Suprapubic skin (tissue), 4 donors: ENCODE results near the gene RNASE4.

Experiments used
- EP300 ChIP-seq: sonication (generic); formaldehyde crosslinking; IDR thresholded peaks from one replicate; pipeline ENCODE4 v1.6.1; 2017; ENCODE audit warnings: antibody characterized with exemption
- POLR2A ChIP-seq, 2 donors: fragments of 450-650 bp; IDR thresholded peaks; one replicate each; pipeline ENCODE4 v1.6.1; 2017; ENCODE audit warnings: antibody characterized with exemption in 2 of 2, mild to moderate bottlenecking in 2 of 2, moderate library complexity in 2 of 2
- POLR2AphosphoS5 ChIP-seq, 3 donors: sonication (generic); formaldehyde crosslinking; IDR thresholded peaks; one replicate each; pipeline ENCODE4 v1.6.1; 2017; ENCODE audit warnings: antibody characterized with exemption in 3 of 3
- TF ChIP-seq, protein P1 (sequence below), 2 donors: fragments of 200-600 bp in 1 of 2; fragments of 450-650 bp in 1 of 2; sonication (generic) in 1 of 2; IDR thresholded peaks; one replicate each; pipeline ENCODE4 v1.5.1; 2016 to 2019; ENCODE audit warnings: antibody characterized with exemption in 2 of 2, mild to moderate bottlenecking in 1 of 2, moderate library complexity in 1 of 2

DNA sequence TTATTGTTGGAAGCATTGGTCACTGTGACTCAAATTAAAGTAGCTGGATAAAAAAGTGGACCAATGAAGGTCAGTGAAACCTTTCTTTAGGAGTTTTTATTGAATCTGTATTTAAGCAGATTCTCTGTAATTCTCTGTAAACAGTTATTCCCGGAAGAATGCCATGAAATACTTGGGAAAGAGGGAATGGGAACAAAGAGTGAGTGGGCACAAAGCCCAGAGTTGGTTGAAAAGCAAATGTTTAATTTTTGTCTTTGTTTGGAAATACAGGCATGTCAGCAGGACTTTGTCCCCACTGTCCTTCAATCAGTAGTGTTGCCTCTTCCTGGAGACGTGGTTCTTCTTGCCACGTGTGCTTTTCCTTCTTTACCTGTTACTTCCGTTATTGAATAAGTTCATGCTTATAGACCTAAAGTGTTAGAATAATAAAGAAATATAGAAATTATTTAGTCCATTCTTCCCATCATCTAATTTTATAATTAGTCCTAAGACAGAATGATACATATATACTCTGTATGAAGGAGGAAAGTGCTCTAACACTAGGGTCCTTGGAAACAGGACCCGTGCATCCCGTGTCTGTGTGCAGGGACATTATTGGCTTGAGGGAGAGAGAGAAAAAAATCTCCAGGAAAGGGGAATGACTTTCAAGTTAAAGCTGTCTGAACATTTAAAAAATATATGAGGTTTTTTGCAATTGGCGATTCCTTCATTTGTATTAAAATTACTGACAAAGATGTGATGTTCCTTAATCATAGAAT, 2.2 kb downstream of the RNASE4 start:
- TF ChIP-seq POLR2A (IDR thresholded peaks at IDR 0.05) (no peak), POLR2AphosphoS5 (IDR thresholded peaks at IDR 0.05) (no peak), EP300 (no peak)
- TF ChIP-seq, protein P1, sequence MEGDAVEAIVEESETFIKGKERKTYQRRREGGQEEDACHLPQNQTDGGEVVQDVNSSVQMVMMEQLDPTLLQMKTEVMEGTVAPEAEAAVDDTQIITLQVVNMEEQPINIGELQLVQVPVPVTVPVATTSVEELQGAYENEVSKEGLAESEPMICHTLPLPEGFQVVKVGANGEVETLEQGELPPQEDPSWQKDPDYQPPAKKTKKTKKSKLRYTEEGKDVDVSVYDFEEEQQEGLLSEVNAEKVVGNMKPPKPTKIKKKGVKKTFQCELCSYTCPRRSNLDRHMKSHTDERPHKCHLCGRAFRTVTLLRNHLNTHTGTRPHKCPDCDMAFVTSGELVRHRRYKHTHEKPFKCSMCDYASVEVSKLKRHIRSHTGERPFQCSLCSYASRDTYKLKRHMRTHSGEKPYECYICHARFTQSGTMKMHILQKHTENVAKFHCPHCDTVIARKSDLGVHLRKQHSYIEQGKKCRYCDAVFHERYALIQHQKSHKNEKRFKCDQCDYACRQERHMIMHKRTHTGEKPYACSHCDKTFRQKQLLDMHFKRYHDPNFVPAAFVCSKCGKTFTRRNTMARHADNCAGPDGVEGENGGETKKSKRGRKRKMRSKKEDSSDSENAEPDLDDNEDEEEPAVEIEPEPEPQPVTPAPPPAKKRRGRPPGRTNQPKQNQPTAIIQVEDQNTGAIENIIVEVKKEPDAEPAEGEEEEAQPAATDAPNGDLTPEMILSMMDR (IDR thresholded peaks at IDR 0.05) = no peak
